HepG2 (cell line): ENCODE results near the gene SYCP2. TPM values are rescaled to one million over a fixed set of nuclear protein-coding genes. Genes with fewer than 3 reads are reported as not detected.

Experiments used
- ETV6 ChIP-seq: sonication (generic); formaldehyde crosslinking; conservative IDR thresholded peaks from 2 replicates; pipeline ENCODE4 v1.4.0; 2020; ENCODE audit warnings: missing genetic modification reagents
- HOXA3 ChIP-seq: sonication (generic); formaldehyde crosslinking; IDR thresholded peaks from 2 replicates; pipeline ENCODE4 v1.5.0; 2020; ENCODE audit warnings: missing genetic modification reagents
- KLF15 ChIP-seq: sonication (generic); formaldehyde crosslinking; IDR thresholded peaks from 2 replicates; pipeline ENCODE4 v1.8.1; 2023; ENCODE audit warnings: borderline replicate concordance, mild to moderate bottlenecking, inconsistent platforms, missing genetic modification reagents, mixed read lengths
- PATZ1 ChIP-seq: sonication (generic); formaldehyde crosslinking; IDR thresholded peaks from 2 replicates; pipeline ENCODE4 v1.4.0; 2020; ENCODE audit warnings: missing genetic modification reagents
- PCBP1 ChIP-seq: fragments of 200-400 bp; formaldehyde crosslinking; IDR thresholded peaks from 2 replicates; pipeline ENCODE4 v1.6.1; 2017; ENCODE audit warnings: mild to moderate bottlenecking, low read depth, low read length, borderline replicate concordance
- PHF8 ChIP-seq: sonication (generic); formaldehyde crosslinking; IDR thresholded peaks from 2 replicates; pipeline ENCODE4 v1.5.0; 2020; ENCODE audit warnings: missing genetic modification reagents
- RBFOX2 ChIP-seq: fragments of 200-400 bp; formaldehyde crosslinking; IDR thresholded peaks from 2 replicates; pipeline ENCODE4 v1.6.1; 2017; ENCODE audit warnings: low read depth, mild to moderate bottlenecking, low read length
- RBM39 ChIP-seq: fragments of 200-400 bp; formaldehyde crosslinking; IDR thresholded peaks from one replicate; pipeline ENCODE4 v1.6.1; 2018; ENCODE audit warnings: antibody characterized with exemption, mild to moderate bottlenecking, low read depth, low read length; ENCODE audit not compliant: poor library complexity, severe bottlenecking
- RFX5 ChIP-seq: IDR thresholded peaks from 2 replicates; pipeline ENCODE4 v1.6.1; 2011; ENCODE audit warnings: low read depth, low read length, improper control_type of control experiment
- SOX13 ChIP-seq, 3 experiments: fragments of 450-650 bp in 1 of 3; sonication (generic) in 1 of 3; formaldehyde crosslinking in 1 of 3; IDR thresholded peaks in 2 of 3; conservative IDR thresholded peaks in 1 of 3; 2 replicates each; pipeline versions ENCODE4 v1.5.0 to v1.6.1; 2016 to 2020; ENCODE audit warnings: antibody characterized with exemption in 1 of 3, mild to moderate bottlenecking in 1 of 3, missing compliant biosample characterization in 1 of 3, missing genetic modification reagents in 1 of 3, moderate library complexity in 1 of 3
- SRSF9 ChIP-seq: fragments of 200-400 bp; formaldehyde crosslinking; IDR thresholded peaks from 2 replicates; pipeline ENCODE4 v1.6.1; 2018; ENCODE audit warnings: borderline replicate concordance, mild to moderate bottlenecking, low read depth, low read length; ENCODE audit not compliant: insufficient read depth, poor library complexity, severe bottlenecking
- U2AF1 ChIP-seq: fragments of 200-400 bp; formaldehyde crosslinking; optimal IDR thresholded peaks from 2 replicates; pipeline ENCODE3; 2017; ENCODE audit warnings: mild to moderate bottlenecking, low read depth, low read length
- ZBTB38 ChIP-seq: sonication (generic); formaldehyde crosslinking; IDR thresholded peaks from 2 replicates; pipeline ENCODE4 v1.5.1; 2020; ENCODE audit warnings: mild to moderate bottlenecking, missing genetic modification reagents
- ZBTB46 ChIP-seq: sonication (generic); formaldehyde crosslinking; IDR thresholded peaks from 2 replicates; pipeline ENCODE4 v1.4.0; 2020; ENCODE audit warnings: mild to moderate bottlenecking, missing genetic modification reagents, borderline replicate concordance
- ZNF251 ChIP-seq: sonication (generic); formaldehyde crosslinking; IDR thresholded peaks from 2 replicates; pipeline ENCODE4 v1.9.0; 2021; ENCODE audit warnings: mild to moderate bottlenecking, missing genetic modification reagents
- ZNF563 ChIP-seq: sonication (generic); formaldehyde crosslinking; IDR thresholded peaks from 2 replicates; pipeline ENCODE4 v1.8.0; 2022; ENCODE audit warnings: mild to moderate bottlenecking, moderate library complexity, missing genetic modification reagents
- ZNF609 ChIP-seq: sonication (generic); formaldehyde crosslinking; IDR thresholded peaks from 2 replicates; pipeline ENCODE4 v1.4.0; 2020; ENCODE audit warnings: mild to moderate bottlenecking, missing genetic modification reagents, borderline replicate concordance
- ZSCAN30 ChIP-seq: sonication (generic); formaldehyde crosslinking; IDR thresholded peaks from 2 replicates; pipeline ENCODE4 v1.5.0; 2020; ENCODE audit warnings: mild to moderate bottlenecking, missing genetic modification reagents
- polyA plus RNA-seq, 8 experiments: library from polyadenylated mRNA; depleted of rRNA in 3 of 8; stranded (reverse) in 7 of 8; unstranded in 1 of 8; fragments of >200 nt; fragmentation: Illumina TruSeq in 4 of 8; extraction: Trizol in 4 of 8; gene quantifications; 2 replicates each; pipeline versions ENCODE4 v1.2.1 to v1.2.3, GENCODE V29; 2011 to 2016; ENCODE audit warnings: low read depth in 4 of 8, missing spikeins in 1 of 8, mixed read lengths in 1 of 8; ENCODE audit not compliant: insufficient read depth in 1 of 8
- total RNA-seq, 5 experiments: library from RNA; depleted of rRNA; stranded (reverse); fragments of >200 nt; fragmentation: Illumina TruSeq; extraction: Trizol; gene quantifications; 2 replicates each; pipeline ENCODE4 v1.2.3, GENCODE V29; 2016; ENCODE audit warnings: low read depth in 1 of 5

SYCP2 gene
- total and polyA plus RNA-seq, 2 of the 13 experiments (the other 11 are each of a cell fraction or from before 2014, with no cell fraction given) = 0.07 to 0.24 TPM

GRCh38 chr20:59933849-59934585 lies 580 bp upstream of the SYCP2 start (continued):
- TF ChIP-seq ZBTB46 (CRISPR knock-in tag) (no peak), KLF15 (CRISPR knock-in tag) (no peak), ZNF563 (CRISPR knock-in tag) (0 out of 2 replicates have a peak, but pooled peaks have one; percentile 55), U2AF1 (no peak), ZBTB38 (CRISPR knock-in tag) (0 out of 2 replicates have a peak, but pooled peaks have one; percentile 41), SRSF9 (no peak), RBFOX2 (0 out of 2 replicates have a peak, but pooled peaks have one; percentile 22), RFX5 (no peak), PATZ1 (CRISPR knock-in tag) (peak; percentile 57; the same call in 1 of the 2 replicates), RBM39 (no peak), ZNF609 (no peak), PHF8 (CRISPR knock-in tag) (0 out of 2 replicates have a peak, but pooled peaks have one; percentile 30), PCBP1 (peak; percentile 24; the same call in 1 of the 2 replicates), HOXA3 (CRISPR knock-in tag) (peak; percentile 38; the same call in 1 of the 2 replicates), ZSCAN30 (CRISPR knock-in tag) (no peak), ETV6 (CRISPR knock-in tag) (peak; percentile 66; the same call in 1 of the 2 replicates), SOX13 (IDR thresholded peaks at IDR 0.05) (no peak), SOX13 (CRISPR knock-in tag; conservative IDR thresholded peaks at IDR 0.05 in 1 of 2, IDR thresholded peaks at IDR 0.05 in 1 of 2) (0 out of 4 replicates have a peak, but pooled peaks of 1 of the 2 experiments have one; percentile 27), ZNF251 (no peak)
